Transverse colon (tissue), 3 donors: ENCODE results near the gene CLCN1.

Experiments
- EP300 ChIP-seq: sonication (generic); formaldehyde crosslinking; IDR thresholded peaks from one replicate; pipeline ENCODE4 v1.6.1; 2017; ENCODE audit warnings: antibody characterized with exemption, low read depth
- POLR2A ChIP-seq: fragments of 450-650 bp; IDR thresholded peaks from one replicate; pipeline ENCODE4 v1.6.1; 2016; ENCODE audit warnings: antibody characterized with exemption, mild to moderate bottlenecking, moderate library complexity
- TF ChIP-seq, protein P1 (sequence below), 5 experiments: fragments of 200-600 bp in 3 of 5; fragments of 450-650 bp in 2 of 5; sonication (generic) in 3 of 5; IDR thresholded peaks; 1 replicate in 2 of 5; 2 replicates in 3 of 5; pipeline ENCODE4 v1.5.1; 2016 to 2017; ENCODE audit warnings: antibody characterized with exemption in 5 of 5, inconsistent platforms in 3 of 5, mild to moderate bottlenecking in 2 of 5, moderate library complexity in 1 of 5

- TF ChIP-seq, protein P1, sequence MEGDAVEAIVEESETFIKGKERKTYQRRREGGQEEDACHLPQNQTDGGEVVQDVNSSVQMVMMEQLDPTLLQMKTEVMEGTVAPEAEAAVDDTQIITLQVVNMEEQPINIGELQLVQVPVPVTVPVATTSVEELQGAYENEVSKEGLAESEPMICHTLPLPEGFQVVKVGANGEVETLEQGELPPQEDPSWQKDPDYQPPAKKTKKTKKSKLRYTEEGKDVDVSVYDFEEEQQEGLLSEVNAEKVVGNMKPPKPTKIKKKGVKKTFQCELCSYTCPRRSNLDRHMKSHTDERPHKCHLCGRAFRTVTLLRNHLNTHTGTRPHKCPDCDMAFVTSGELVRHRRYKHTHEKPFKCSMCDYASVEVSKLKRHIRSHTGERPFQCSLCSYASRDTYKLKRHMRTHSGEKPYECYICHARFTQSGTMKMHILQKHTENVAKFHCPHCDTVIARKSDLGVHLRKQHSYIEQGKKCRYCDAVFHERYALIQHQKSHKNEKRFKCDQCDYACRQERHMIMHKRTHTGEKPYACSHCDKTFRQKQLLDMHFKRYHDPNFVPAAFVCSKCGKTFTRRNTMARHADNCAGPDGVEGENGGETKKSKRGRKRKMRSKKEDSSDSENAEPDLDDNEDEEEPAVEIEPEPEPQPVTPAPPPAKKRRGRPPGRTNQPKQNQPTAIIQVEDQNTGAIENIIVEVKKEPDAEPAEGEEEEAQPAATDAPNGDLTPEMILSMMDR (IDR thresholded peaks at IDR 0.05) = no peak
- TF ChIP-seq POLR2A (peak; percentile 48), EP300 (no peak)
Observed at GRCh38 chr7:143284591-143285469, 31.1 kb upstream of the CLCN1 start, which contains the start of gene TMEM139.
